ENCODE results near the gene ELSPBP1. TPM values are rescaled to one million over a fixed set of nuclear protein-coding genes. Genes with fewer than 3 reads are reported as not detected.
"Not testable (repeated sequence)": the region's sequence is repeated elsewhere in the genome, so short reads cannot be mapped to it uniquely, and the experiment has no call there.

Gene ELSPBP1
- total RNA-seq, 2 donors from 2014 or later, result not detected

- no peak overlapping the region for H3K27ac Mint-ChIP-seq
- peaks cover 7% of the 10 kb centered on the region for H3K27me3 Mint-ChIP-seq (ENCODE audit: low read depth)
- H3K4me1 Mint-ChIP-seq (ENCODE audit: low read depth), result no peaks in the 10 kb centered on the region
- DNase-seq (no peak), ATAC-seq (replicated peaks in 1 of 2) (no peak)
- H3K4me3 Mint-ChIP-seq, result no peak overlapping the region
- peaks cover 2% of the 10 kb centered on the region in 2 donors for H3K36me3 Mint-ChIP-seq (ENCODE audit: insufficient read depth in 2 of 2)
- peaks cover 0 to 2% of the 10 kb centered on the region in 2 donors for H3K9me3 Mint-ChIP-seq
Measured at GRCh38 chr19:48051335-48052033, 57.1 kb downstream of the ELSPBP1 start.

GRCh38 chr19:48053076-48053475 is 58.6 kb downstream of the ELSPBP1 start:
- Mint-ChIP-seq H3K4me1 (ENCODE audit: low read depth) (no peaks in the 10 kb centered on the region), H3K9me3 (peaks cover 0 to 2% of the 10 kb centered on the region in 2 donors), H3K4me3 (no peak overlapping the region), H3K36me3 (ENCODE audit: insufficient read depth in 2 of 2) (peaks cover 2% of the 10 kb centered on the region in 2 donors), H3K27ac (no peak overlapping the region), H3K27me3 (ENCODE audit: low read depth) (peaks cover 7% of the 10 kb centered on the region)
- no peak for DNase-seq
- no peak for ATAC-seq (replicated peaks in 1 of 2)

- no peak for DNase-seq
- H3K4me1 Mint-ChIP-seq (ENCODE audit: low read depth), result no peaks in the 10 kb centered on the region
- H3K36me3 Mint-ChIP-seq (ENCODE audit: insufficient read depth in 2 of 2), result peaks cover 2% of the 10 kb centered on the region in 2 donors
- no peak overlapping the region for H3K27ac Mint-ChIP-seq
- no peak for ATAC-seq (replicated peaks in 1 of 2)
- no peak overlapping the region for H3K4me3 Mint-ChIP-seq
- H3K27me3 Mint-ChIP-seq (ENCODE audit: low read depth), result peaks cover 7% of the 10 kb centered on the region
- peaks cover 0 to 2% of the 10 kb centered on the region in 2 donors for H3K9me3 Mint-ChIP-seq
Measured at GRCh38 chr19:48053856-48054255, 59.4 kb downstream of the ELSPBP1 start.

GRCh38 chr19:48059331-48059730 is 64.9 kb downstream of the ELSPBP1 start:
- no peak for DNase-seq
- Mint-ChIP-seq H3K27ac (no peak overlapping the region), H3K27me3 (ENCODE audit: low read depth) (peaks cover 17% of the 10 kb centered on the region), H3K36me3 (ENCODE audit: insufficient read depth in 2 of 2) (peaks cover 1 to 2% of the 10 kb centered on the region in 2 donors), H3K4me3 (no peak overlapping the region), H3K9me3 (no peaks in the 10 kb centered on the region), H3K4me1 (ENCODE audit: low read depth) (peaks cover 4% of the 10 kb centered on the region)
- ATAC-seq (replicated peaks in 1 of 2), result no peak

GRCh38 chr19:48060381-48060780 is 65.9 kb downstream of the ELSPBP1 start:
- peaks cover 17% of the 10 kb centered on the region for H3K27me3 Mint-ChIP-seq (ENCODE audit: low read depth)
- no peak for DNase-seq
- no peak overlapping the region for H3K4me3 Mint-ChIP-seq
- H3K9me3 Mint-ChIP-seq, result no peaks in the 10 kb centered on the region
- H3K4me1 Mint-ChIP-seq (ENCODE audit: low read depth), result peaks cover 4% of the 10 kb centered on the region
- peaks cover 0 to 1% of the 10 kb centered on the region in 2 donors for H3K36me3 Mint-ChIP-seq (ENCODE audit: insufficient read depth in 2 of 2)
- H3K27ac Mint-ChIP-seq, result no peak overlapping the region
- no peak for ATAC-seq (replicated peaks in 1 of 2)

GRCh38 chr19:48061401-48062344 is 67.2 kb downstream of the ELSPBP1 start:
- Mint-ChIP-seq H3K27ac (no peak overlapping the region), H3K4me3 (no peak overlapping the region), H3K4me1 (ENCODE audit: low read depth) (peaks cover 4% of the 10 kb centered on the region), H3K9me3 (no peaks in the 10 kb centered on the region), H3K36me3 (ENCODE audit: insufficient read depth in 2 of 2) (peaks cover 0 to 1% of the 10 kb centered on the region in 2 donors), H3K27me3 (ENCODE audit: low read depth) (peaks cover 17% of the 10 kb centered on the region)
- no peak for ATAC-seq (replicated peaks in 1 of 2)
- no peak for DNase-seq

GRCh38 chr19:48064509-48064908 is 70.1 kb downstream of the ELSPBP1 start:
- DNase-seq (no peak), ATAC-seq (replicated peaks in 1 of 2) (no peak)
- Mint-ChIP-seq H3K9me3 (no peaks in the 10 kb centered on the region), H3K27me3 (ENCODE audit: low read depth) (peaks cover 17% of the 10 kb centered on the region), H3K36me3 (ENCODE audit: insufficient read depth in 2 of 2) (peaks cover 0 to 1% of the 10 kb centered on the region in 2 donors), H3K27ac (no peak overlapping the region), H3K4me1 (ENCODE audit: low read depth) (no peaks in the 10 kb centered on the region), H3K4me3 (no peak overlapping the region)

GRCh38 chr19:48069435-48069834 is 75.0 kb downstream of the ELSPBP1 start:
- H3K4me1 Mint-ChIP-seq (ENCODE audit: low read depth), result no peaks in the 10 kb centered on the region
- H3K27me3 Mint-ChIP-seq (ENCODE audit: low read depth), result no peaks in the 10 kb centered on the region
- ATAC-seq (replicated peaks in 1 of 2) (no peak), DNase-seq (no peak)
- no peak overlapping the region for H3K4me3 Mint-ChIP-seq
- H3K9me3 Mint-ChIP-seq, result no peaks in the 10 kb centered on the region
- no peak overlapping the region for H3K27ac Mint-ChIP-seq
- H3K36me3 Mint-ChIP-seq (ENCODE audit: insufficient read depth in 2 of 2), result no peaks in the 10 kb centered on the region

- H3K36me3 Mint-ChIP-seq (ENCODE audit: insufficient read depth in 2 of 2); H3K27me3 Mint-ChIP-seq (ENCODE audit: low read depth); H3K9me3 Mint-ChIP-seq; H3K27ac Mint-ChIP-seq; DNase-seq; H3K4me1 Mint-ChIP-seq (ENCODE audit: low read depth); ATAC-seq (replicated peaks in 1 of 2); H3K4me3 Mint-ChIP-seq: not testable (repeated sequence)
Measured at GRCh38 chr19:48070177-48070769, 75.8 kb downstream of the ELSPBP1 start.

Other genes with a start within 250 kb of the ELSPBP1 start
- 100 to 1,000 TPM; 405 to 415 TPM for gene NOP53, start 249.1 kb upstream of the ELSPBP1 start, total RNA-seq
- 10 to 100 TPM; 73.4 to 79.5 TPM for gene SELENOW, start 215.9 kb upstream of the ELSPBP1 start, total RNA-seq
- gene TPRX1, start 190.1 kb upstream of the ELSPBP1 start, total RNA-seq, result not detected
- not detected for gene CRX, start 172.7 kb upstream of the ELSPBP1 start, total RNA-seq
- gene TPRX2, start 135.4 kb upstream of the ELSPBP1 start, total RNA-seq, result not detected
- not detected for gene SULT2A1, start 108.3 kb upstream of the ELSPBP1 start, total RNA-seq
- not detected for gene BSPH1, start 2.5 kb upstream of the ELSPBP1 start, total RNA-seq
- gene CABP5, start 49.4 kb downstream of the ELSPBP1 start, total RNA-seq, result not detected
- gene PLA2G4C, start 116.2 kb downstream of the ELSPBP1 start, total RNA-seq, result 10 to 100 TPM; 13.7 to 23.9 TPM
- 100 to 1,000 TPM; 156 to 212 TPM for gene LIG1, start 175.7 kb downstream of the ELSPBP1 start, total RNA-seq
- 10 to 100 TPM; 10.6 to 13.1 TPM for gene ZSWIM9, start 176.0 kb downstream of the ELSPBP1 start, total RNA-seq